ENCODE measurements around the gene TRIM56.

DNA sequence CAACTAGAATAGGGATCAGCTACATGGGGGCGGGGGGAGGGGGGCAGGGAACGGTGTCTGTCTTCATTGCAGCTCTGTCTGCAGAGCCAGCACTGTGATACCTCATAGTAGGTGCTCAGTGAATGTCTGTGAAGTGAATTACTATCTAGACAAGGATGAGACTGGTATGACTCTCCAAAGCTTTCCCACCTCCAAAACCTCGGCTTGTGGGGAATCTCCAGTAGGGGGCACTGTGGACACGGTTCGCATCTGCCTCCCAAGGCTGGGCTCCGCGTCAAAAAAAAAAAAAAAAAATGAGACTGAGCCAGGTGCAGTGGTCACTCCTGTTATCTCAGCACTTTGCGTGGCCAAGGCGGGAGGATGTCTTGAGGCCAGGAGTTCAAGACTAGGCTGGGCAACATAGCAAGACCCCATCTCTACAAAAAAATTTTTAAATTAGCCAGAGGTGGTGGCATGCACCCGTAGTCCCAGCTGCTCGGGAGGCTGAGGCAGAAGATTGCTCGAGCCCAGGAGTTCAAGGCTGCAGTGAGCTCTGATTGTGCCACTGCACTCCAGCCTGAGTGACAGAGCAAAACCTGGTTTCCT is 9.6 kb downstream of the TRIM56 start:
- TF ChIP-seq, protein P1, sequence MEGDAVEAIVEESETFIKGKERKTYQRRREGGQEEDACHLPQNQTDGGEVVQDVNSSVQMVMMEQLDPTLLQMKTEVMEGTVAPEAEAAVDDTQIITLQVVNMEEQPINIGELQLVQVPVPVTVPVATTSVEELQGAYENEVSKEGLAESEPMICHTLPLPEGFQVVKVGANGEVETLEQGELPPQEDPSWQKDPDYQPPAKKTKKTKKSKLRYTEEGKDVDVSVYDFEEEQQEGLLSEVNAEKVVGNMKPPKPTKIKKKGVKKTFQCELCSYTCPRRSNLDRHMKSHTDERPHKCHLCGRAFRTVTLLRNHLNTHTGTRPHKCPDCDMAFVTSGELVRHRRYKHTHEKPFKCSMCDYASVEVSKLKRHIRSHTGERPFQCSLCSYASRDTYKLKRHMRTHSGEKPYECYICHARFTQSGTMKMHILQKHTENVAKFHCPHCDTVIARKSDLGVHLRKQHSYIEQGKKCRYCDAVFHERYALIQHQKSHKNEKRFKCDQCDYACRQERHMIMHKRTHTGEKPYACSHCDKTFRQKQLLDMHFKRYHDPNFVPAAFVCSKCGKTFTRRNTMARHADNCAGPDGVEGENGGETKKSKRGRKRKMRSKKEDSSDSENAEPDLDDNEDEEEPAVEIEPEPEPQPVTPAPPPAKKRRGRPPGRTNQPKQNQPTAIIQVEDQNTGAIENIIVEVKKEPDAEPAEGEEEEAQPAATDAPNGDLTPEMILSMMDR (IDR thresholded peaks at IDR 0.05): peak in 4 of 6 experiments; percentile 46 to 72 (median 58)
- TF ChIP-seq POLR2A (IDR thresholded peaks at IDR 0.05): no peak
